Uterus (tissue), 4 donors: ENCODE results near the gene ATP5F1E. TPM values are rescaled to one million over a fixed set of nuclear protein-coding genes. Genes with fewer than 3 reads are reported as not detected.
"Not testable (repeated sequence)": the region's sequence is repeated elsewhere in the genome, so short reads cannot be mapped to it uniquely, and the experiment has no call there.

Experiments used
- DNase-seq, 2 donors: peaks; one replicate each; pipeline ENCODE4 v3.0.0-alpha.2; 2019 to 2020
- H3K27ac ChIP-seq, 2 donors: fragments of 200-600 bp; sonication (generic); 1 replicate in 1 of 2; 2 replicates in 1 of 2; pipeline ENCODE4 v1.5.1; 2016 to 2018
- H3K27me3 ChIP-seq, 2 donors: fragments of 200-600 bp; sonication (generic); one replicate each; pipeline ENCODE4 v1.5.1; 2018 to 2019; ENCODE audit warnings: control low read depth in 1 of 2
- H3K36me3 ChIP-seq, 2 donors: fragments of 200-600 bp; sonication (generic); one replicate each; pipeline ENCODE4 v1.5.1; 2019; ENCODE audit warnings: control low read depth in 1 of 2
- H3K4me1 ChIP-seq, 2 donors: fragments of 200-600 bp; sonication (generic); one replicate each; pipeline ENCODE4 v1.5.1; 2018 to 2019; ENCODE audit warnings: control low read depth in 1 of 2
- H3K4me3 ChIP-seq, 2 donors: fragments of 200-600 bp; sonication (generic); 1 replicate in 1 of 2; 2 replicates in 1 of 2; pipeline ENCODE4 v1.5.1; 2018 to 2019; ENCODE audit warnings: mild to moderate bottlenecking in 1 of 2
- H3K9me3 ChIP-seq, 2 donors: fragments of 200-600 bp; sonication (generic); one replicate each; pipeline ENCODE4 v1.5.1; 2019; ENCODE audit warnings: control low read depth in 1 of 2
- CTCF ChIP-seq, 4 experiments: fragments of 200-600 bp in 2 of 4; fragments of 450-650 bp in 2 of 4; sonication (generic) in 2 of 4; IDR thresholded peaks; one replicate each; pipeline ENCODE4 v1.5.1; 2016 to 2019; ENCODE audit warnings: antibody characterized with exemption in 4 of 4, mild to moderate bottlenecking in 2 of 4, moderate library complexity in 1 of 4
- POLR2A ChIP-seq, 2 donors: fragments of 450-650 bp; IDR thresholded peaks; one replicate each; pipeline ENCODE4 v1.6.1; 2016; ENCODE audit warnings: antibody characterized with exemption in 2 of 2, mild to moderate bottlenecking in 1 of 2, moderate library complexity in 1 of 2
- intact Hi-C: fragments of 100-400 bp; cut with DNase I; formaldehyde crosslinking; loops from one replicate; pipeline ENCODE4 v1.15.1; 2023; ENCODE audit warnings: low total_unique reads
- total RNA-seq, 4 donors: library from RNA; depleted of rRNA in 3 of 4; stranded (reverse); fragments of >200 nt in 3 of 4; gene quantifications; one replicate each; pipeline versions ENCODE4 v1.1.0 to v1.2.4, GENCODE V29; 2014 to 2023
- donor health status: DM: yes; HTN: yes; CAD: no.

The ATP5F1E gene
- total RNA-seq, 4 donors from 2014 or later, result 5.6 to 42.4 (median 21.1) TPM

- no peak for TF ChIP-seq POLR2A (IDR thresholded peaks at IDR 0.05)
- no peak for TF ChIP-seq CTCF (IDR thresholded peaks at IDR 0.05)
- Histone ChIP-seq H3K4me1 (peaks cover 0 to 8% of the 10 kb centered on the region in 2 donors), H3K27me3 (no peaks in the 10 kb centered on the region), H3K36me3 (no peaks in the 10 kb centered on the region), H3K9me3 (no peaks in the 10 kb centered on the region), H3K4me3 (no peak overlapping the region), H3K27ac (no peak overlapping the region)
- intact Hi-C loops, result loop anchor here (10.0 kb wide), 1 partner anchor 92 kb away; no protein-coding TSS in a partner anchor
- no peak for DNase-seq
Observed at GRCh38 chr20:58986968-58987517, 45.1 kb downstream of the ATP5F1E start.

DNA sequence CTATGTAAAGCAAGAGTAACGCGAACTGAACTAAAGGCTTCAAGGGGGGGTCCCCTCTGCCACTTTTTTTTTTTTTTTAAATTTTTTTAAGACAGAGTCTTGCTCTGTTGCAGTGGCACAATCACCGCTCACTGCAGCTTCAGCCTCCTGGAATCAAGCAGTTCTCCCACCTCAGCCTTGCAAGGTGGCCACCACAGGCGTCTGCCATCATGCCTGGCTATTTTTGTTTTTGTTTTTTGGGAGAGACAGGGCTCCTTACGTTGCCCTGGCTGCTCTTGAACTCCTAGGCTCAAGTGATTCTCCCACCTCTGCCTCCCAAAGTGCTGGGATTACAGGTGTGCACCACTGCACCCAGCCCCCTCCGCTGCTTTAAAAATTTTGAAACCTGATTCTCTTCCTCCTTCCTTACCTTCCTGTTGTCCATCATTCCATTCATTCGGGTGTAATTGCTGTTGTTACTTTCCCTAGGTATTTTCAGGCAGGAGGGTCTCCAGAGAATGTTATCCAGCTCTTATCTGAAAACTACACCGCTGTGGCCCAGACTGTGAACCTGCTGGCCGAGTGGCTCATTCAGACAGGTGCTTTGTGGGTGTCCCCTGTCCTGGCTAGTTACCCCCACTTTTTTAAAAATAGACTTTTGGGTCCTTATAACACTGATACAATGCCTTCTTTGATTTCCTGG is 45.7 kb downstream of the ATP5F1E start:
- H3K36me3 ChIP-seq, result no peaks in the 10 kb centered on the region
- H3K27me3 ChIP-seq, result no peaks in the 10 kb centered on the region
- no peak overlapping the region for H3K27ac ChIP-seq
- peaks cover 0 to 8% of the 10 kb centered on the region in 2 donors for H3K4me1 ChIP-seq
- intact Hi-C loops, result loop anchor here (10.0 kb wide), 1 partner anchor 92 kb away; no protein-coding TSS in a partner anchor
- no peak for TF ChIP-seq CTCF (IDR thresholded peaks at IDR 0.05)
- no peak for TF ChIP-seq POLR2A (IDR thresholded peaks at IDR 0.05)
- no peak overlapping the region for H3K4me3 ChIP-seq
- H3K9me3 ChIP-seq, result no peaks in the 10 kb centered on the region
- no peak for DNase-seq

GRCh38 chr20:58985656-58986055 is 46.5 kb downstream of the ATP5F1E start:
- Histone ChIP-seq H3K4me3 (no peak overlapping the region), H3K4me1 (peaks cover 0 to 8% of the 10 kb centered on the region in 2 donors), H3K36me3 (no peaks in the 10 kb centered on the region), H3K27ac (no peak overlapping the region), H3K9me3 (no peaks in the 10 kb centered on the region), H3K27me3 (no peaks in the 10 kb centered on the region)
- TF ChIP-seq POLR2A (IDR thresholded peaks at IDR 0.05), result no peak
- no peak for TF ChIP-seq CTCF (IDR thresholded peaks at IDR 0.05)
- no peak for DNase-seq
- intact Hi-C loops, result loop anchor here (10.0 kb wide), 1 partner anchor 91 kb away; no protein-coding TSS in a partner anchor

DNA sequence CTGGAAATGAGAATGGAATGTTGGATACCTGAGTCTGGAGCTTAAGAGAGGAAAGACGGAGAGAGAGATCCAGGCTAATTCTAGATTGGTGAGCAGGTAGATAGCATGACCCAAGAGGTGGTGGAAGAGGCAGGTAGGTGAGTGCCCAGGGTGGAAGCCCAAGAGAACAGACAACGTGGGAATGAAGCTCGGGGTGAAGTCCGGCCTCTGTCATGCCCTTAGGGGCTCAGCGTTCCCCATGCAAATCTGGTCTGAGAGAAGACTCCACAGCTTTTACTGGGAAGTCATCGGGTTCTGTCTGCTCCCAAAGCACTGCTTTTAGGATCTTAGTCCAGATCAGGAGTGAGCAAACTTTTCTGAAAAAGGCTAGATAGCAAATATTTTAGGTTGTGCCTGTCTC is 47.4 kb downstream of the ATP5F1E start:
- Histone ChIP-seq H3K4me1 (peaks cover 0 to 8% of the 10 kb centered on the region in 2 donors), H3K36me3 (no peaks in the 10 kb centered on the region), H3K4me3 (no peak overlapping the region), H3K27me3 (no peaks in the 10 kb centered on the region), H3K27ac (no peak overlapping the region), H3K9me3 (no peaks in the 10 kb centered on the region)
- TF ChIP-seq CTCF (IDR thresholded peaks at IDR 0.05), result no peak
- no peak for TF ChIP-seq POLR2A (IDR thresholded peaks at IDR 0.05)
- no peak for DNase-seq
- intact Hi-C loops, result loop anchor here (10.0 kb wide), 1 partner anchor 90 kb away; no protein-coding TSS in a partner anchor

GRCh38 chr20:58983115-58983468 is 49.0 kb downstream of the ATP5F1E start:
- H3K4me3 ChIP-seq, H3K27me3 ChIP-seq, DNase-seq, H3K36me3 ChIP-seq, H3K4me1 ChIP-seq, H3K9me3 ChIP-seq, H3K27ac ChIP-seq: not testable (repeated sequence)
- intact Hi-C loops, result loop anchor here (10.0 kb wide), 1 partner anchor 88 kb away; no protein-coding TSS in a partner anchor
